Measurements from ENCODE around the gene CDH13.

DNA sequence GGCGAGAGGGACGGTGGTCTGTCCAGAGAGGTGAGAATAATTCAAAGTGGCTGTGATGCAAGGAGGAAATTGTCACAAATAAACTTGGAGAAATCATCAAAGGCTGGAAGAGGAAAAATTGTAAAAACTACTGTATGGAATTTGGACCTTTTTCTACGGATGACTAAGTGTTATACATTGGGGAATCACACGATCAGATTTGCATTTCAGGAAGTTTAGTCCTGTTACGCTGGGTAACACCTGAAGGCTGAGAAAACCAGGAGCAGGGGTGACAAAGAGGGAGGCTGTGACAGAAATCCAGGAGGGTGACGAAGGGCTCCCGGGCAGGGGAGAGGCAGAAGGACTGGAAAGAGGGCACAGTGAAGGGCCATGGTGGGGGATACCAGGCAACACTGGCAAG lies 511.7 kb downstream of the CDH13 start:
- TF ChIP-seq EZH2 (IDR thresholded peaks at IDR 0.05; ENCODE audit: borderline replicate concordance, low read depth, low read length): no peak
- TF ChIP-seq, protein P1, sequence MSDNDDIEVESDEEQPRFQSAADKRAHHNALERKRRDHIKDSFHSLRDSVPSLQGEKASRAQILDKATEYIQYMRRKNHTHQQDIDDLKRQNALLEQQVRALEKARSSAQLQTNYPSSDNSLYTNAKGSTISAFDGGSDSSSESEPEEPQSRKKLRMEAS (CRISPR knock-in tag; IDR thresholded peaks at IDR 0.05): no peak
- no peak for TF ChIP-seq CEBPB (tag; IDR thresholded peaks at IDR 0.05)
- TF ChIP-seq HNRNPUL1 (IDR thresholded peaks at IDR 0.05; ENCODE audit: low read length): no peak
- TF ChIP-seq, protein P2, sequence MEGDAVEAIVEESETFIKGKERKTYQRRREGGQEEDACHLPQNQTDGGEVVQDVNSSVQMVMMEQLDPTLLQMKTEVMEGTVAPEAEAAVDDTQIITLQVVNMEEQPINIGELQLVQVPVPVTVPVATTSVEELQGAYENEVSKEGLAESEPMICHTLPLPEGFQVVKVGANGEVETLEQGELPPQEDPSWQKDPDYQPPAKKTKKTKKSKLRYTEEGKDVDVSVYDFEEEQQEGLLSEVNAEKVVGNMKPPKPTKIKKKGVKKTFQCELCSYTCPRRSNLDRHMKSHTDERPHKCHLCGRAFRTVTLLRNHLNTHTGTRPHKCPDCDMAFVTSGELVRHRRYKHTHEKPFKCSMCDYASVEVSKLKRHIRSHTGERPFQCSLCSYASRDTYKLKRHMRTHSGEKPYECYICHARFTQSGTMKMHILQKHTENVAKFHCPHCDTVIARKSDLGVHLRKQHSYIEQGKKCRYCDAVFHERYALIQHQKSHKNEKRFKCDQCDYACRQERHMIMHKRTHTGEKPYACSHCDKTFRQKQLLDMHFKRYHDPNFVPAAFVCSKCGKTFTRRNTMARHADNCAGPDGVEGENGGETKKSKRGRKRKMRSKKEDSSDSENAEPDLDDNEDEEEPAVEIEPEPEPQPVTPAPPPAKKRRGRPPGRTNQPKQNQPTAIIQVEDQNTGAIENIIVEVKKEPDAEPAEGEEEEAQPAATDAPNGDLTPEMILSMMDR (IDR thresholded peaks at IDR 0.05 in 2 of 3, conservative IDR thresholded peaks at IDR 0.05 in 1 of 3; ENCODE audit: insufficient read depth in 2 of 3, low read depth in 1 of 3, low read length in 3 of 3): no peak
- no peak for TF ChIP-seq KAT8 (IDR thresholded peaks at IDR 0.05; ENCODE audit: low read depth)
- TF ChIP-seq FOSL1 (tag; conservative IDR thresholded peaks at IDR 0.05): no peak
- no peak for TF ChIP-seq JUND (IDR thresholded peaks at IDR 0.05; ENCODE audit: borderline replicate concordance, low read depth, low read length)
- no peak for TF ChIP-seq JUND (tag; IDR thresholded peaks at IDR 0.05; ENCODE audit: borderline replicate concordance, low read depth, low read length)
- no peak for TF ChIP-seq SIN3B (IDR thresholded peaks at IDR 0.05; ENCODE audit: low read depth)
- TF ChIP-seq, protein P3, sequence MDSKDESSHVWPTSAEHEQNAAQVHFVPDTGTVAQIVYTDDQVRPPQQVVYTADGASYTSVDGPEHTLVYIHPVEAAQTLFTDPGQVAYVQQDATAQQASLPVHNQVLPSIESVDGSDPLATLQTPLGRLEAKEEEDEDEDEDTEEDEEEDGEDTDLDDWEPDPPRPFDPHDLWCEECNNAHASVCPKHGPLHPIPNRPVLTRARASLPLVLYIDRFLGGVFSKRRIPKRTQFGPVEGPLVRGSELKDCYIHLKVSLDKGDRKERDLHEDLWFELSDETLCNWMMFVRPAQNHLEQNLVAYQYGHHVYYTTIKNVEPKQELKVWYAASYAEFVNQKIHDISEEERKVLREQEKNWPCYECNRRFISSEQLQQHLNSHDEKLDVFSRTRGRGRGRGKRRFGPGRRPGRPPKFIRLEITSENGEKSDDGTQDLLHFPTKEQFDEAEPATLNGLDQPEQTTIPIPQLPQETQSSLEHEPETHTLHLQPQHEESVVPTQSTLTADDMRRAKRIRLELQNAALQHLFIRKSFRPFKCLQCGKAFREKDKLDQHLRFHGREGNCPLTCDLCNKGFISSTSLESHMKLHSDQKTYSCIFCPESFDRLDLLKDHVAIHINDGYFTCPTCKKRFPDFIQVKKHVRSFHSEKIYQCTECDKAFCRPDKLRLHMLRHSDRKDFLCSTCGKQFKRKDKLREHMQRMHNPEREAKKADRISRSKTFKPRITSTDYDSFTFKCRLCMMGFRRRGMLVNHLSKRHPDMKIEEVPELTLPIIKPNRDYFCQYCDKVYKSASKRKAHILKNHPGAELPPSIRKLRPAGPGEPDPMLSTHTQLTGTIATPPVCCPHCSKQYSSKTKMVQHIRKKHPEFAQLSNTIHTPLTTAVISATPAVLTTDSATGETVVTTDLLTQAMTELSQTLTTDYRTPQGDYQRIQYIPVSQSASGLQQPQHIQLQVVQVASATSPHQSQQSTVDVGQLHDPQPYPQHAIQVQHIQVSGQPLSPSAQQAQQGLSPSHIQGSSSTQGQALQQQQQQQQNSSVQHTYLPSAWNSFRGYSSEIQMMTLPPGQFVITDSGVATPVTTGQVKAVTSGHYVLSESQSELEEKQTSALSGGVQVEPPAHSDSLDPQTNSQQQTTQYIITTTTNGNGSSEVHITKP (IDR thresholded peaks at IDR 0.05; ENCODE audit: partially characterized antibody): no peak
- no peak for TF ChIP-seq ZNF384 (IDR thresholded peaks at IDR 0.05; ENCODE audit: low read depth, low read length)
- TF ChIP-seq, protein P4, sequence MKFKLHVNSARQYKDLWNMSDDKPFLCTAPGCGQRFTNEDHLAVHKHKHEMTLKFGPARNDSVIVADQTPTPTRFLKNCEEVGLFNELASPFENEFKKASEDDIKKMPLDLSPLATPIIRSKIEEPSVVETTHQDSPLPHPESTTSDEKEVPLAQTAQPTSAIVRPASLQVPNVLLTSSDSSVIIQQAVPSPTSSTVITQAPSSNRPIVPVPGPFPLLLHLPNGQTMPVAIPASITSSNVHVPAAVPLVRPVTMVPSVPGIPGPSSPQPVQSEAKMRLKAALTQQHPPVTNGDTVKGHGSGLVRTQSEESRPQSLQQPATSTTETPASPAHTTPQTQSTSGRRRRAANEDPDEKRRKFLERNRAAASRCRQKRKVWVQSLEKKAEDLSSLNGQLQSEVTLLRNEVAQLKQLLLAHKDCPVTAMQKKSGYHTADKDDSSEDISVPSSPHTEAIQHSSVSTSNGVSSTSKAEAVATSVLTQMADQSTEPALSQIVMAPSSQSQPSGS (CRISPR knock-in tag; IDR thresholded peaks at IDR 0.05): no peak

Data from K562 (cell line).